Glutamatergic neuron (in vitro differentiated cells): ENCODE results near the gene ACYP2. TPM values are rescaled to one million over a fixed set of nuclear protein-coding genes. Genes with fewer than 3 reads are reported as not detected.

Experiments used
- DNase-seq: peaks from one replicate; pipeline ENCODE4 v3.0.0; 2022
- H3K27ac Mint-ChIP-seq: one replicate; pipeline ENCODE4 v1.8.0; 2020; ENCODE audit warnings: mild to moderate bottlenecking, mixed read lengths, inconsistent platforms; ENCODE audit not compliant: unreplicated experiment
- H3K27me3 Mint-ChIP-seq: one replicate; pipeline ENCODE4 v1.8.0; 2020; ENCODE audit warnings: mild to moderate bottlenecking, moderate library complexity, mixed read lengths, inconsistent platforms; ENCODE audit not compliant: unreplicated experiment
- H3K36me3 Mint-ChIP-seq: one replicate; pipeline ENCODE4 v1.8.0; 2020; ENCODE audit warnings: mild to moderate bottlenecking, mixed read lengths, inconsistent platforms; ENCODE audit not compliant: unreplicated experiment
- H3K4me1 Mint-ChIP-seq: one replicate; pipeline ENCODE4 v1.8.0; 2020; ENCODE audit warnings: mild to moderate bottlenecking, low read depth, mixed read lengths, inconsistent platforms; ENCODE audit not compliant: unreplicated experiment
- H3K4me3 Mint-ChIP-seq: one replicate; pipeline ENCODE4 v1.8.0; 2020; ENCODE audit warnings: mild to moderate bottlenecking, mixed read lengths, inconsistent platforms; ENCODE audit not compliant: unreplicated experiment
- H3K9me3 Mint-ChIP-seq: one replicate; pipeline ENCODE4 v1.8.0; 2020; ENCODE audit warnings: mild to moderate bottlenecking, moderate library complexity, mixed read lengths, inconsistent platforms; ENCODE audit not compliant: unreplicated experiment
- total RNA-seq: library from RNA; stranded (reverse); fragmentation: NEBNext Ultra II Directional; extraction: Animal tissue kit (Norgen Biotek cat#: 25700); gene quantifications from one replicate; pipeline ENCODE4 v1.2.1, GENCODE V29; 2021; ENCODE audit not compliant: unreplicated experiment
- TF ChIP-seq, protein P1 (sequence below): fragments of 200-600 bp; sonication (generic); IDR thresholded peaks from one replicate; pipeline ENCODE4 v1.5.0; 2021; ENCODE audit not compliant: partially characterized antibody, unreplicated experiment

The ACYP2 gene
- total RNA-seq, 1 donor from 2014 or later, result 8.4 TPM

DNA sequence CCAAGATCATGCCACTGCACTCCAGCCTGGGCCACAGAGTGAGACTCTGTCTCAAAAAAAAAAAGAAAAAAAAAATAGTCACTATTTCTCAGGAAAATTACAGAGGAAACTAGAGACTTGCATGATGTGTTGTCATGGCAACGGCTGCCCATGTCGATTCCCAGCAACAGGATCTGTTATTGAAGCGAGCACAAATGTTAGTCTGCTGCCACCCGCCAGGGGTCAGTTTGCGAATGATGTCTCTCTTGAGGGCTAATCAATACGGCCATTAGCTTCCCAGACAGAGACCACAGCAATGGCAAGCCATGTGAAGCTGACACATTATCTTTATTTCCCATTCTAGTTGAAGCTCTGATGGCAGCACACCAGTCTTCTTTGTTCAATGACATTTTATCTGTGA lies 32.4 kb upstream of the ACYP2 start:
- Mint-ChIP-seq H3K4me3 (peak overlapping the region; percentile 78), H3K27ac (peak overlapping the region; percentile 96), H3K4me1 (peaks cover 22% of the 10 kb centered on the region), H3K27me3 (peaks cover 5% of the 10 kb centered on the region), H3K36me3 (no peaks in the 10 kb centered on the region), H3K9me3 (peaks cover 4% of the 10 kb centered on the region)
- TF ChIP-seq, protein P1, sequence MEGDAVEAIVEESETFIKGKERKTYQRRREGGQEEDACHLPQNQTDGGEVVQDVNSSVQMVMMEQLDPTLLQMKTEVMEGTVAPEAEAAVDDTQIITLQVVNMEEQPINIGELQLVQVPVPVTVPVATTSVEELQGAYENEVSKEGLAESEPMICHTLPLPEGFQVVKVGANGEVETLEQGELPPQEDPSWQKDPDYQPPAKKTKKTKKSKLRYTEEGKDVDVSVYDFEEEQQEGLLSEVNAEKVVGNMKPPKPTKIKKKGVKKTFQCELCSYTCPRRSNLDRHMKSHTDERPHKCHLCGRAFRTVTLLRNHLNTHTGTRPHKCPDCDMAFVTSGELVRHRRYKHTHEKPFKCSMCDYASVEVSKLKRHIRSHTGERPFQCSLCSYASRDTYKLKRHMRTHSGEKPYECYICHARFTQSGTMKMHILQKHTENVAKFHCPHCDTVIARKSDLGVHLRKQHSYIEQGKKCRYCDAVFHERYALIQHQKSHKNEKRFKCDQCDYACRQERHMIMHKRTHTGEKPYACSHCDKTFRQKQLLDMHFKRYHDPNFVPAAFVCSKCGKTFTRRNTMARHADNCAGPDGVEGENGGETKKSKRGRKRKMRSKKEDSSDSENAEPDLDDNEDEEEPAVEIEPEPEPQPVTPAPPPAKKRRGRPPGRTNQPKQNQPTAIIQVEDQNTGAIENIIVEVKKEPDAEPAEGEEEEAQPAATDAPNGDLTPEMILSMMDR, result peak; percentile 68
- peak; percentile 79 for DNase-seq

DNA sequence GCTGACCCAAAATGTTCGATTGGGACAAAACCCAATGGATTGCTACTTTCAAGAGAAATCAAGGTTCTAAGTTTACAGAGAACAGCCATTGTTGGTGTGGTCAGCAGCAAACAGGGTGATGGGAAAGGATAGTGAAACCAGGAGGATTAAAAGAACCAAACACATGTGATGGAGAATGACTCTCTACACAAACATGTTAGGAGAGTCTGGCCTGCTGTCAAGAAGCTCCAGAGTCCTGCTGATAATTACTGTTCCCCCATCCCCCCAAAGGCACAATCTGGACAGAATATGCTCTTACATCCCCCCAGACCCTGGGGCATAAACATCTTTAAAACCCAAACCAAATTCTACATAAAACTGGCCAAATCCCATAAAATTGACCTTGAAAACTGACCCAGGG lies 32.0 kb upstream of the ACYP2 start:
- H3K27ac Mint-ChIP-seq, result peak overlapping the region; percentile 96
- H3K4me1 Mint-ChIP-seq, result peaks cover 23% of the 10 kb centered on the region
- H3K27me3 Mint-ChIP-seq, result peaks cover 5% of the 10 kb centered on the region
- H3K4me3 Mint-ChIP-seq, result peak overlapping the region; percentile 78
- no peaks in the 10 kb centered on the region for H3K36me3 Mint-ChIP-seq
- DNase-seq, result no peak
- H3K9me3 Mint-ChIP-seq, result peaks cover 4% of the 10 kb centered on the region
- TF ChIP-seq, protein P1, result no peak

DNA sequence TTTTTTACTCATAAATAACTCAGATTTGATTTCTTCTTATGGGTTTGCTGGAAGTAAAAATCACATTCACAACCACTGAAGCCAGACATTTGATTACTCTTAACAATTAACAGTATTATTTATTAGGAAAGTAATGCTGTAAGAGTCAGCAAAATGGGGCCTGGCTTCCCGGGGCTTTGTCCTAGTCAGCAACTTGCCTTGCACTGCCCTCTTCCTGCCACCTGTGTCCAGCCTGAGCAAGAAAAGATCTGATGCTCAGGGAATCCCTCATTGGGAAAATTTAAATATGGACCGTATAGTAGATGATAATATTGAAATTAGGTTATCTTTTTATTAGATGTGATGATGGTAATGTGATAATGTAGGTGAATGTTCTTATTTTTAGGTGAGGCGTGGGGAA lies 30.8 kb upstream of the ACYP2 start:
- Mint-ChIP-seq H3K36me3 (no peaks in the 10 kb centered on the region), H3K9me3 (peaks cover 4% of the 10 kb centered on the region), H3K27ac (no peak overlapping the region), H3K4me3 (no peak overlapping the region), H3K4me1 (peaks cover 27% of the 10 kb centered on the region), H3K27me3 (peaks cover 5% of the 10 kb centered on the region)
- no peak for DNase-seq
- TF ChIP-seq, protein P1, result no peak

DNA sequence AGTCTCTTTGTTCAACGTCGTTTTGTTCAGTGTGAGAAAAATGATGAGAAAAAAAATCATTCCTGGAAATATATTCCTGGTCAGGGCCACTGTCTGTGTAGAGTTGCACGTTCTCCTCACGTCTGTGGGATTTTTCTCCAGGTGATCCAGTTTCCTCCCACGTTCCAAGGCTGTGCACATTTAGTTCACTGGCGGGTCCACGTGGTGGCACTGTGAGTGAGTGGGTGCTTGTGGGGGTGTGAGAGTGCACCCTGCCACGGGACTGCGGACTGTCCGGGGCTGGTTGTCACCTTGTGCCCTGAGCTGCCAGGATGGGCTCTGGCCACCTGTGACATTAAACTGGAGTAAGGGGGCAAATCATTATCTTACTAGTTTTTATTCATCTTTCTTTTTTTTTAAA lies 30.3 kb upstream of the ACYP2 start:
- no peaks in the 10 kb centered on the region for H3K36me3 Mint-ChIP-seq
- no peak overlapping the region for H3K27ac Mint-ChIP-seq
- TF ChIP-seq, protein P1, result no peak
- no peak overlapping the region for H3K4me3 Mint-ChIP-seq
- peaks cover 5% of the 10 kb centered on the region for H3K27me3 Mint-ChIP-seq
- peaks cover 27% of the 10 kb centered on the region for H3K4me1 Mint-ChIP-seq
- no peak for DNase-seq
- H3K9me3 Mint-ChIP-seq, result peaks cover 4% of the 10 kb centered on the region

DNA sequence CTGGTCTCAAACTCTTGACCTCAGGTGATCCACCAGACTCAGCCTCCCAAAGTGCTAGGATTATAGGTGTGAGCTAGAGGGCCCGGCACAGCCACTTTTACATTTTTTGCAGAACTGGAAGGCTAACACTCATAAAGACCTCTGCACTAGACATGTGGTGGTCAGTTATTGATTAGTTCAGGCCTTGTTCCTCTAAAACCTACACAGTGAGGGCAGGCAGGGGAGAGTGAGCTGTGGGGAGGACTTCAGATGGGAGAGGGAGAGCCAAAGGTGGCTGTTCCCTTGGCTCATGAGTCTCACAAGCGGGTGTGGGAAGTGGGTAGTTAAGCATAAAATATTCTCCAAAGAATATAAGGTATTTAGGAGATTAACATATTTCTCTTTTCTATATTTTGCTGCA lies 29.3 kb upstream of the ACYP2 start:
- DNase-seq, result no peak
- peaks cover 27% of the 10 kb centered on the region for H3K4me1 Mint-ChIP-seq
- H3K4me3 Mint-ChIP-seq, result peak overlapping the region; percentile 63
- no peaks in the 10 kb centered on the region for H3K36me3 Mint-ChIP-seq
- H3K9me3 Mint-ChIP-seq, result peaks cover 4% of the 10 kb centered on the region
- TF ChIP-seq, protein P1, result no peak
- H3K27me3 Mint-ChIP-seq, result peaks cover 5% of the 10 kb centered on the region
- H3K27ac Mint-ChIP-seq, result peak overlapping the region; percentile 93
